ENCODE measurements around the gene TPPP3. TPM values are rescaled to one million over a fixed set of nuclear protein-coding genes. Genes with fewer than 3 reads are reported as not detected.
A peak's percentile ranks its signal among the peaks of the same experiment; 100 is the strongest.

The TPPP3 gene
- total RNA-seq, 2 experiments from 2014 or later: not detected

DNA sequence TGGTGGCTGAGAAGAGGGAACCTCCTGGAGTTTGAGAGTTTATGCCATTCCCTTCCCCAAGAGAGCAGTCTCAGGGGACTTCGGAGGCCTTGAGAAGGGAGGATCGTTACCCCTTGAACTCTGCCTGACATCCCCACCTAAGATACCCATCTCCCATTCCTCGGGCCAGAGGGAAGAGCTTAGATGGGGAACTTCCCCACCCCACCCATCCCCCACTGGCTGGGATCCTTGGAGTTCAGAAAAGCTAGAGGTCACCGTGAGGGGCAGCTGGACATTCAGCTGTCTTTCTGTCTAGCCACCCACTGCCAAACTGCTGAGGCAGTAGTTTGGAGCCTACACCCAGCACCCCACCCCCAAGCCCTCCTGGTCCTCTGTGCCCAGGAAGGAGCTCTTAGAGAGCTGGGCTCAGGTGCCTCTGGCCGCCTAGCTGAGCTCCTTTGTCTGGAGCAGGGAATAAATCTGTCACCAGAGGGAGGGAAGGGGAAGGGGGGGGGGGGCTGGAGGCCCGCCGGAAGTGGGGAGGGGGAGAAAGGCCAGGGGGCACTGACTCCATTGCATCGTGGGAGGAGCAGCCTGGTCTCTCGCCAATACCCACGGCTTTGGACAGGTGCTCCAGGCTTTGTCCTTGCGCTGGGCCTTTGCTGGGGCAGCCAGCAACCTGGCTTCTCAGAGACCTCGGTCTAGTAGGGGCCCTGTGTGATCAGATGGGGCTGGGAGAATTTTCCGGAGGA is 38.6 kb upstream of the TPPP3 start:
- Mint-ChIP-seq H3K27me3 (peaks cover 35% of the 10 kb centered on the region), H3K4me1 (peaks cover 8% of the 10 kb centered on the region), H3K9me3 (no peaks in the 10 kb centered on the region), H3K4me3 (peak overlapping the region; percentile 40), H3K27ac (no peak overlapping the region), H3K36me3 (ENCODE audit: low read depth) (no peaks in the 10 kb centered on the region)
- POLR2A ChIA-PET: no interaction called here
- DNase-seq: no peak
- CTCF ChIA-PET: interaction anchor here (1.0 kb wide), 1 partner anchor 9 kb away, joined by 3 read pairs; no protein-coding TSS in a partner anchor

GRCh38 chr16:67430977-67431774 is 37.9 kb upstream of the TPPP3 start, which contains the start of gene HSD11B2:
Gene HSD11B2 (plus strand): TSS chr16:67431121. CDS start chr16:67431249, 128 bp downstream.
- Mint-ChIP-seq H3K9me3 (no peaks in the 10 kb centered on the region), H3K4me1 (peaks cover 8% of the 10 kb centered on the region), H3K27me3 (peaks cover 40% of the 10 kb centered on the region), H3K4me3 (peak within 1 kb of the TSS; percentile 69), H3K27ac (no peak within 1 kb of the TSS), H3K36me3 (ENCODE audit: low read depth) (no peaks in the 10 kb centered on the region)
- ChIA-PET CTCF (interaction anchor here (0.6 to 1.0 kb wide), 3 partner anchors 10 to 186 kb away, joined by 3 to 4 read pairs (median 3); no protein-coding TSS in a partner anchor), POLR2A (no interaction called here)
- peak; percentile 16 for DNase-seq

GRCh38 chr16:67430504-67430976 is 37.2 kb upstream of the TPPP3 start:
- Mint-ChIP-seq H3K36me3 (ENCODE audit: low read depth) (no peaks in the 10 kb centered on the region), H3K4me1 (peaks cover 8% of the 10 kb centered on the region), H3K27me3 (peaks cover 40% of the 10 kb centered on the region), H3K27ac (no peak overlapping the region), H3K9me3 (no peaks in the 10 kb centered on the region), H3K4me3 (peak overlapping the region; percentile 69)
- ChIA-PET POLR2A (no interaction called here), CTCF (interaction anchor here (0.5 to 0.6 kb wide), 3 partner anchors 82 to 294 kb away, joined by 3 to 4 read pairs (median 4); no protein-coding TSS in a partner anchor)
- DNase-seq: peak; percentile 22

- CTCF ChIA-PET: interaction anchor here (0.5 to 1.1 kb wide), 2 partner anchors 21 to 294 kb away, joined by 4 read pairs; no protein-coding TSS in a partner anchor
- Mint-ChIP-seq H3K9me3 (no peaks in the 10 kb centered on the region), H3K36me3 (ENCODE audit: low read depth) (no peaks in the 10 kb centered on the region), H3K4me1 (peaks cover 8% of the 10 kb centered on the region), H3K4me3 (peak overlapping the region; percentile 69), H3K27ac (no peak overlapping the region), H3K27me3 (peaks cover 45% of the 10 kb centered on the region)
- POLR2A ChIA-PET: no interaction called here
- DNase-seq: no peak
Observed at GRCh38 chr16:67429799-67430503, 36.7 kb upstream of the TPPP3 start.

- H3K27me3 Mint-ChIP-seq: peaks cover 48% of the 10 kb centered on the region
- no peak for DNase-seq
- no peaks in the 10 kb centered on the region for H3K9me3 Mint-ChIP-seq
- CTCF ChIA-PET: interaction anchor here (0.5 to 4.2 kb wide), 14 partner anchors 9 to 296 kb away, joined by 3 to 29 read pairs (median 7); partner anchors contain the start of gene ZDHHC1
- POLR2A ChIA-PET: no interaction called here
- peak overlapping the region; percentile 26 for H3K4me3 Mint-ChIP-seq
- peaks cover 8% of the 10 kb centered on the region for H3K4me1 Mint-ChIP-seq
- H3K27ac Mint-ChIP-seq: no peak overlapping the region
- no peaks in the 10 kb centered on the region for H3K36me3 Mint-ChIP-seq (ENCODE audit: low read depth)
Observed at GRCh38 chr16:67429053-67429798, 35.9 kb upstream of the TPPP3 start.

DNA sequence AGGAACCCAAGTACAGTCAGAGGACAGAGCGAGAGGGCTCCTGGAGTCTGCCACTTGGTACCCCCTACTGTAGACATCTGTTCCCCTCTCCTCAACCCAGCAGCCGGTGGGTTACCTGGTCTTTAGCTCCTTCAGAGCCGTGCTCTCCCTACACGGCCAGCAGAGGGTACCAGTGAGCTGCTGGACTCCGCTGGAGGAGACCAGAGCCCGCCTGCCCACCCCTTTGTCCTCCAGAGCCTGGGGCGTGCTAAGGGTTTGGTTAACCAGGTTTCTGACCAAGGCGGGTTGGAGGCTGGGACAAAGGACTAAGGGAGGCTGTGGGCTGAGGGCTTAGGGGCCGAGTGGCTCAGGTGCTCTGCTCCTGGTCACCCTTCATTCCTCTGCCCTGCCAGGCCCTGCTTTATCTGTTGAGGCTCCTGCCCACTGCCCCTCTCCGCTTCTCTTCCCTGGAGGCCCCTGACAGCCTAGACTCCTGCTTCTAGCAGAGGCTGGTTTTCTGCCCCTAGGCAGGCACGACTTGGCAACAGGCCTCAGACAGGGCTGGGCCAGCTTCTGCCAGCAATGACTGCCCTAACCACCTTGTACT is 34.9 kb upstream of the TPPP3 start:
- DNase-seq: peak; percentile 64
- CTCF ChIA-PET: interaction anchor here (0.6 to 4.2 kb wide), 29 partner anchors 8 to 475 kb away, joined by 3 to 29 read pairs (median 4); partner anchors contain the start of genes AGRP, KCTD19, LRRC36 and ZDHHC1
- Mint-ChIP-seq H3K36me3 (ENCODE audit: low read depth) (no peaks in the 10 kb centered on the region), H3K27me3 (peaks cover 50% of the 10 kb centered on the region), H3K4me1 (peaks cover 8% of the 10 kb centered on the region), H3K27ac (no peak overlapping the region), H3K4me3 (no peak overlapping the region), H3K9me3 (no peaks in the 10 kb centered on the region)
- POLR2A ChIA-PET: no interaction called here

- Mint-ChIP-seq H3K9me3 (no peaks in the 10 kb centered on the region), H3K27me3 (peaks cover 48% of the 10 kb centered on the region), H3K27ac (no peak overlapping the region), H3K36me3 (ENCODE audit: low read depth) (no peaks in the 10 kb centered on the region), H3K4me3 (no peak overlapping the region), H3K4me1 (peaks cover 8% of the 10 kb centered on the region)
- DNase-seq: no peak
- POLR2A ChIA-PET: interaction anchor here (0.6 kb wide), 1 partner anchor 19 kb away, joined by 3 read pairs; no protein-coding TSS in a partner anchor
- CTCF ChIA-PET: interaction anchor here (0.5 to 4.2 kb wide), 14 partner anchors 9 to 166 kb away, joined by 3 to 29 read pairs (median 4); partner anchors contain the start of genes AGRP, ATP6V0D1, KCTD19 and LRRC36
Observed at GRCh38 chr16:67426950-67427349, 33.7 kb upstream of the TPPP3 start.

GRCh38 chr16:67426022-67426421 is 32.7 kb upstream of the TPPP3 start:
- H3K27me3 Mint-ChIP-seq: peaks cover 45% of the 10 kb centered on the region

DNA sequence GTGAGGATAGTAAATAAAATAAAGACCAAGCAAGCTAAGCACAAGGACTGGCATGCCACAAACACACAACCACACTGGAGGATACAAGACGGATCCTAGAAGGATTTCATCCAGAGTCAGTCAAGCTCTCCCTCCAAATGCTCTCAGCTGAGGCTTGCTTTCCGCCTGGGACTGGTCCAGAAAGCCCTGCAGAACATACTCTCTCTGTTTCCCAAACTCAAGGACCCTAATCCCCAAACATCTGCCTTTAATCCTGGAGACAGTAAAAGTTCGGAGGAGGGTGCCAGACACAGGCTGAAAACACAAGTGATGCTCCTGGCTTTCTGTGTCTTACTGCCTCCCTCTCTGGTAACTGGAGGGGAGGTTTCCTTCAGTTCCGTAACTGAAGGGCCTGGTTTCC is 32.3 kb upstream of the TPPP3 start:
- Mint-ChIP-seq H3K4me1 (peaks cover 5% of the 10 kb centered on the region), H3K27me3 (peaks cover 45% of the 10 kb centered on the region), H3K4me3 (no peak overlapping the region), H3K36me3 (ENCODE audit: low read depth) (no peaks in the 10 kb centered on the region), H3K27ac (no peak overlapping the region), H3K9me3 (no peaks in the 10 kb centered on the region)
- no peak for DNase-seq
- ChIA-PET CTCF (interaction anchor here (0.9 to 4.2 kb wide), 6 partner anchors 13 to 55 kb away, joined by 3 to 29 read pairs (median 3); partner anchors contain the start of genes ATP6V0D1 and TPPP3), POLR2A (no interaction called here)

More at GRCh38 chr16:67426022-67426421, 32.7 kb upstream of the TPPP3 start:
- no peaks in the 10 kb centered on the region for H3K36me3 Mint-ChIP-seq (ENCODE audit: low read depth)
- peaks cover 5% of the 10 kb centered on the region for H3K4me1 Mint-ChIP-seq
- H3K4me3 Mint-ChIP-seq: no peak overlapping the region
- ChIA-PET CTCF (interaction anchor here (0.9 to 4.2 kb wide), 7 partner anchors 16 to 165 kb away, joined by 3 to 29 read pairs (median 3); partner anchors contain the start of genes ATP6V0D1 and TPPP3), POLR2A (interaction anchor here (0.6 kb wide), 1 partner anchor 10 kb away, joined by 3 read pairs; the partner anchor contains the start of gene ZDHHC1)
- H3K27ac Mint-ChIP-seq: no peak overlapping the region
- H3K9me3 Mint-ChIP-seq: no peaks in the 10 kb centered on the region
- no peak for DNase-seq

DNA sequence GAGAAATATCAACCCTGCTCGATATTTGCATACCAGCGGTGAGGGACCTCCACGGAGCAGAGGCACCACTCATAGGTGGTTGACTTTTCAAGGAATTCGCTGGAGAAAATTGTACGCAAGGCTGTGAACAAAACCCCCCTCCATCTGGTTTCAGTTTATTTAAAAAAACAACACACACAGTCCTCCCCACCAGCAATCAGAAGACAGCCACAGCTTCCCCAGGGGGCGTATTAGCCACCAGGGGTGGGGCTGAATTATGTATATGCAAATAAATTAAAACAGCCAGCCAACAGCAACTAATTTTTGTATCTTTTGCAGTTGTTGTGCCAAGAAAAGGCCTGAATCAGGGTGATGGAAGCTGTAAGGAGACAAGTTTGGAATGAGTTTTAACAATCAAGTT is 31.8 kb upstream of the TPPP3 start:
- Mint-ChIP-seq H3K4me1 (peaks cover 1% of the 10 kb centered on the region), H3K36me3 (ENCODE audit: low read depth) (no peaks in the 10 kb centered on the region), H3K9me3 (no peaks in the 10 kb centered on the region), H3K4me3 (no peak overlapping the region), H3K27ac (no peak overlapping the region), H3K27me3 (peaks cover 40% of the 10 kb centered on the region)
- ChIA-PET POLR2A (no interaction called here), CTCF (interaction anchor here (0.9 to 1.4 kb wide), 4 partner anchors 12 to 31 kb away, joined by 3 to 4 read pairs (median 3); partner anchors contain the start of gene TPPP3)
- DNase-seq: no peak

GRCh38 chr16:67424261-67424615 is 30.9 kb upstream of the TPPP3 start:
- DNase-seq: no peak
- Mint-ChIP-seq H3K9me3 (no peaks in the 10 kb centered on the region), H3K27ac (no peak overlapping the region), H3K36me3 (ENCODE audit: low read depth) (no peaks in the 10 kb centered on the region), H3K4me3 (no peak overlapping the region), H3K27me3 (peaks cover 39% of the 10 kb centered on the region), H3K4me1 (no peaks in the 10 kb centered on the region)
- CTCF ChIA-PET: interaction anchor here (1.0 kb wide), 1 partner anchor 11 kb away, joined by 3 read pairs; no protein-coding TSS in a partner anchor
- POLR2A ChIA-PET: no interaction called here
